ENCODE data around the gene TMEM182.

TMEM182 gene

DNA sequence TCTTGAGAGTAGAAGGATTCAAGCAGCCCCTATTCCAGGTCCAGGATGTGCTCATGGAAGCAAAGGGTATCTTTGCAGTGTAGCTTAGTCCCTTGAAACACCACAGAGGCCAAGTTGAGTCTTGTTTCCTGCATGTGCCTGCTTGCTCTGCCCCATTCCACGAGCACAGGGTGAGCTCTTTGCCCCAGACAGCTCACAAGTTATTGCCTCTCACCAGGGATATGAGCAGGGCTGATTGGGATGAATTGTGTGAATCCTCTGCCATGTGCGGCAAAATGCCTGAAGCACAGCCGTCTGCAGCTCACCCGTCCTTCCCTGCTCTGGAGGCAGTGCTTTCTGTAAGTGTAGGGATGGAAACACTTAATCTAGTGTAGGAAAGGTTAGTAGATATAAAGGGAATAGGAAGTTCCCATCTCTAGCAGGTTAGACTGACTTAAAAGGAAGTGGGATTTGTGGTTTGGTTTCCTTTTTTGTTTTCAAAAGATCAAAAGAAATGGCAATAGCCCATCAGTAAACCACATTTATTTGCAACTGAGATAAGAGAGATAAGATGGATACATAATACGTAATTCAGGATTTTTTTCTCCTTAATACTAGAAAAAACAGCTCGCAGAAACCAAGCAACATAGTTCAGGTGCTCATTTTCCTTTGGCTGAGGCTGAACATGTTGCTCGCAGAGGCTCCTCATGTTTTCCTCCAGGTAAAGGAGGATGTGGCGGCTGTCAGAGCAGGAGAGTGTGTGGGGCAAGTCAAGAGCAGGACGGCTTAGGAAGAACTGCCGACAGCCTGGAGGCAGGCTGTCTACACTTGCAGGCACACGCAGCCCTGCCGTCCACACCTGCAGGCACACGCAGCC lies 41.4 kb downstream of the TMEM182 start:
- DNase-seq = no peak

DNA sequence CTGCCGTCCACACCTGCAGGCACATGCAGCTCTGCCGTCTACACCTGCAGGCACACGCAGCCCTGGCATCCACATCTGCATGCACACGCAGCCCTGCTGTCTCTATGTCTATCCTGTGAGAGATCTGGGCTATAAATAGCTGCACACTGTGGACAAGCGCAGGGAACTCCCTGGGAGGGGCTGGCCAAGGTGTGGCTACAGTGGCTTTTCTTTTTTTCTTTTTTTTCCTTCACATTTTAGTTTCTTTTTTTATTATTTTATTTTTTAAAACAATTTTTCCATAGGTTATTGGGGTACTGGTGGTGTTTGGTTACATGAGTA lies 42.0 kb downstream of the TMEM182 start:
- DNase-seq = no peak

DNA sequence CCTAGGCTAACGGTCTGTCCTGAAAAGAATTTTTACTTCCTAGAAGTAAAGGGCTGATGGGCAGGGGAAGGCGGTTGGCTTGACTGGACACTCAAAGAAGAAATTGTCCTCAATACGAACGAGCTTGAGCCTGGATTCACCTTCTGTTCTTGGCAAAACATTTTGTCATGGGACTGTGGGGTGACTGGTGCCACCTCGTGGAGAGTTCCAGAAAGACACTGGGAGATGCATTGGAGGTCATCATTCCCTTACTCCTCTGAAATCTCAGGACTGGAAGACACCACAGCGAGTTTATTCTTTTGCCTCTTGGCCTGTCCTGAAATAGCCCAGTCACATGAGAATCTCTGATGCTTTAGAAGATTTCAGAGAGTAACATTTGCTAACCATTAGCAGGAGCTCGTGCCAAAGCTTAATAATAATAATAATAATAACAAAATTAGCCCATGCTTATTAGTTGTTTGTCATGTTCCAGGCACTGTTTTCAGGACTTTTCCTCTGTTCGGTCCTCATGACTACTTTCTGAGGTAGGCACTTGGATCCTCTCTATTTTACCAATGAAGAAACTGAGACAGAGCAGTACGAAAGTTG lies 44.5 kb downstream of the TMEM182 start:
- DNase-seq = peak; percentile 24

DNA sequence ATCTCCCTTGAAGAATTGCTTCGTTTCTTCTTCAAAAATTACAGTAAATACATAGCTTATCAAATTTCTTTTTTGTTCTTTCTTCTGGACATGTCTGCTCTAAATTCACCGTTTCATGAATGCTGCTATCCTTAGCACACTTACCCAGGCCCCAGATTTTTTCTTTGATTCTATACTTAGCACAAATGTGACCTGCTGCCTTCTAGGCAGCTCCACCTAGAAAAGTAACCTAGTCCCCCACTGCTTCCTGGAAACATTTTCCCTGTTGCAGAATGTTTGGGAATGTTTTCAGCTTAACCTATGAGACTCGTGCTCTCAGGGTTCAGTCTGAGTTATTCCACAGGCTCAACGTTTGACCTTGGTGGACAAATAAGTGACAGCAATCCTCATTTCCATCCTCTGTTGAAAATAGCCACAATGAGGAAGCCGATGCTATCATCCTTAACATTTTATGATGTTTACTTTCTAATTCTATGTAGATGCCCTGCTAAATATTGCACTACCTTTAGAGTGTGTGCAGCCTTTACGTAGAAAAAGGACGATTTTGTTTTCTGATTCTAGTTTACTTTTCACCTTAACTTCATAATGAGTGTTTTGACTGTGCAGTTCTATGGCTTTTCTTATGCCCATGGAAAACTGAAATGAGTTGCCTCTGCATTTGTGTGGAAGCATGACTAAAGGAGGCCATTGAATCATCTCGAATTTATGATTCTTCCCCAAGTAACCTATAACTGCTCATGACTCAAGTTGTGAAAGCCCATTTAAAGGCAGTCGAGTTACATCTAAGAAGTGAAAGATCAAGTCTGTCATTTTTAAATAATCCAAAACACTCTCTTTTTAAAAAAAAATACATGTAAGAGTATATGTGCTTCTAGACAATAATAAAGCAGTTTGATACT lies 47.7 kb downstream of the TMEM182 start:
- no peak for DNase-seq

DNA sequence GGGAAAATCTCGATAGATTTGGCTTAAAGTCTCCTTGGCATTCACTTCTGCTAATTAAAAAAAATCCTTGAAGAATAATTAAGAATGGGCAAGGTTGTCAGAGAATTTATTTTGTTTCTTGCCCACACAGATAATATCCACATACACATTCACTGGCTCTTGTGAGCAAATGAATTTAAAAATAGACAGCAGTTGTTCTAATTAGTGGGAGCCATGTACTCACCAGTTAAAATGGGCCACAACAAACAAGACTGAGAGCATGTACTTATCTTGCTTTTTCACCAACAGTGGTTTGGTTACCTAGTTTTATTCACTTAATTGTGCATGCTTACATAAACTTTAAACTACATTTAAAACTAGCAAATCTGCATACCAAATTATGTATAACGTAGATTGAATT lies 53.5 kb downstream of the TMEM182 start:
- DNase-seq = no peak

DNA sequence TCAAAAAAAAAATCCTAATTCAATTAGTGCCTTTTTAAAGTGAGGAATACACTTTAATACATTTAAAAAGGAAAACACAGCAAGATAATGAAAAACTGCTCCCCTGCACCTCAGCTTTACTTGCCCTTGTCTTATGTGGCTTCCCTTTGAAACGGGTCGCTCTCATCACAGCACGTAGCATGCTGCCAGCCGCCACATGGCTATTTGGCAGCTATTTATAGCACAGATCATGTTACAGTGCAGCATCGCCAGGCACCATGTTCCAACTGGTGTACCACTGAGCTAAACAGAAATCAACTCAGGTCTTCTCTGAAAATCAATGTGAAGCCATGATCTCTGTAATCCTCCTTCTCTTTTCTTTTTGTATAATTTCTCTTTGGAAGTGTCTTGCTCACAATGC lies 65.1 kb downstream of the TMEM182 start:
- no peak for DNase-seq

DNA sequence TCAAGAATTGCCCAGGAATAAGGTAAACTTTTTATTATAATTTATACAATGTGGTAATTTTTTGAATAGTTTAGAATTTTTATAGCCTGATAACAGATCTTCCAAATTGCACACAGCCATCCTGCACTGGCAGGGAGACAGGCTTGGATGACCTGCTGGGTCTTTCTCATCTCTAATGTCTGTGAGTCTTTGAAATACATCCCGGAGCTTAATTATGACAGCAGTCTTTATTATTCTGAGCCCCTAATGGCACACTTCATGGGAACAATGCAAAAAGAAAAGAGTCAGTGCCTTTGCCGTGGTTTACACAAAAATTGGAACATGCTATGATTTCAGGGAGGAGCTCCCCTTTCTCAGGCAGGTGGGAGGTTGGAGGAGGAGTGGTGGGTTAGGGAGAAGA lies 71.0 kb downstream of the TMEM182 start:
- no peak for DNase-seq

DNA sequence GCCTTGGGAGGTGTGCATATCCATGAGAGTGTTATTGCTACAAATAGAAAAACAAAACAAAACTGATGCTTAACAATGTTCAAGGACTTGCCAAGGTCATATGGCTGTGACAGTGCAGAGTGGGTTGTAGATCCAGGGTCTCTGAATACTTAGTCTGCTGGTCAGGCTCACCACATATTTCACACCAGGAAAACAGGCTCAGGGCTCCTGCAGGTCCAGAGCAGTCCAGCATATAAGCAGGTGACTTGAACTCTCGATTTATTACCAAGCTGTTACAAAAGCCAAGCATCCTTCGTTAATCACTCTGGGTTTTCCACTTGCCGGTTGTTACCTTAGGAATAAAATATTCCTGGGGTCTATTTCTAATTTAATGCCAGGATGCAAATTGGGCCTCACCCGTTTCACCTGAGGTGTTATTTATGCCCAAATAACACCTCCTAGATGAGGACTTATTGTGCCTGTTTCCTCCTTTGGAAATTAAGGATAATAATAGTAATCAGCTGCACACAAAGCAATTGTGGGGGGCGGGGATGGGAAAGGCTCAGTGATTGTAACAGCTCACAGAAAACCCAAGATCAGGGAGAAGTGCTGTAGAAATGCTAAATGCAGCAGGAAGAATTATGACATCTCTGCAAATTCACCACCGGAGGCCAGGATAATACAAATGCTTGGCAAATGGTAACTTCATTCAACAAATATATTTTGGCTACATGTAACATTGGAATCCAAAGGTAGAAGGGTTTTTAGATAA lies 72.9 kb downstream of the TMEM182 start:
- no peak for DNase-seq

DNA sequence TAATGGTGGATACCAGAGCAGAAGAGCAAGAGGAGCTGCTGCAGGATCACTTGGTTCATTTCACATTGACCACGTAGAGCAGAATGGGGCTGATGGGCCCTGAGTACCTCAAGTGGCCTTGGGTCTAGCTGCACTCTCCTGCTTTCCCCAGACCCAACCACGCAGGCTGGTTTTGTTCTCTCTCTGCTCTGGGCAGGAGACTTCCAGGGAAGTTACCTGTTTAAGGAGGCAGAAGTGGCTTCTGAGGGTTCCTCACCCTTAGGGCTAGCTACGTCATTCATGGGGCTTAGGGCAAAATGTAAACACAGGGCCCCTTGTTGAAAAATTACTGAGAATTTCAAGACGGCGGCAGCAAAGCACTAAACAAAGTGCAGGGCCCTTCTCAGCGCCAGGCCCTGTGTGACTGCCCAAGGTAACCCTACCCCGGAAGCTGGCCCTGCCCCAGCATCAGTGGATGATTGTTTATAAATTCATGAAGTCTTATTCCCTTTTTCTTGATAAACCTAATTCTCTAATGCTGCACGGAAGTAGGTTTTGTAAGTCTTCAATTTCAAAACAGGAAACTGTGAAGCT lies 75.9 kb downstream of the TMEM182 start:
- DNase-seq = no peak

DNA sequence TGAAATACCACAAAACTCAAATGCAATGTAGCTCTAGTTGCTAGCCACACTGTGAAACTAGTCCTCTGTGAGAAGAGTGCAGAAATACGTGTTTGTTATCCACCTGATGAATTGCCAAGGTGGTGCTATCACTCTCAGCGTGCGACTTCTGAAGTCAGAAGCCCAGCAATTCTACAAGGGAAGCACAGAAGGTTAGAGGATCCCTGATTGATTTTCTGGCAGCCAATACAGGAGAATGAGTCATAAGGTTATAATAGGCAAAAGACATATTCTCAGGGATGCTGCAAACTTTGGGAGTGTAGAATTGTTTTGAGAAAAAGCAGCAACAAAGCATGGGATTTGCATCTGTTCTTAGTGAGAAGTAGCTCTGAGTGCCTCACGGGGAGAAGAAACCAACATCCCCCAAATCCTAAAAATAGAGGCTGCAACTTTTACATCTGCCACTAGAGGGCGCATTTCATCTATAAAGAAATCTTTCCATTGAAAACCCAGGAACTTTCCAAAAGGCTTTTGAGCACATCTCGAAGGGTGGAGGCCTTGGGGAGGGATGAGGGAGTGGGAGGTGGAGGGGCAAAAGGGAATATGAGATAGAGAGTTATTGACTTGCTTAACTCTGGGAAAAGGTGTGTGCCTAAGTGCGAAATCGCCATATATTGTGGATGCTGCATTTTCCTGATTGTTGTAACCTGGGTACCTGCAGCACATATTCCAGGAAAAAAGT lies 78.0 kb downstream of the TMEM182 start:
- DNase-seq = peak; percentile 8

DNA sequence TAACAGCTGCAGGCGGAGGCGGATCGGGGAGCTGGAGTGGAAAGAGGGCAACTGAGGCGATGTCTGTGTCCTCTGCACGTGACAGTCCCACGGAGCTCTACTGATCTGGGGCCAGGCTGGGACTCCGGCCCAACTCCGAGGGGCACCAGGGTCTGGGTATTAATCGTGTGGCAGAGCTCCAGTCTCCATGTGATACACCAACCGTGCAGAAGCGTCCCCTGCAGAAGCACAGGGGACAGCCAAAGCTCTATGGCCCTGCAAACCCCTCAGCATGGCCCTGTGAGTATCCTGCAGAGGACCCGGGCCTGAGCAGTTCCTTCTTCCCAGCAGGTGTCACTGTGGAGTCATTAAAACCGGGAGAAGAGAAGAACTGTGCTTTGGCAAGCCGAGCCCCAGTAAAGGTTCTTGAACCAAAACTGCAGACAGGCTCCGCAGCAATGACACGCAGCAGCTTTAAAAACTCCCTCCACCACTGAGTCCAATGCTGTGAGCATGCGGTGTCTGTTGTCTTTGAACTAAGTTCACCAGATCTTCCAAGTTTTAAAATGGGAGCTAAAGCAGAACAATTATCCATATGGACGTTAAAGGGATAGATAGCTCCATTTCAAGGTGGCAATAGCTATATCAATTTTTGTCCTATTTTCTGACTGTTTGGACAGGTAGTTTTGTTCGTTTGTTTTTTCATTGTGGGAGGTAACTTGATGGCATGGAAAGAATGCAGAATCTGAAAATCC lies 79.4 kb downstream of the TMEM182 start:
- peak; percentile 28 for DNase-seq

DNA sequence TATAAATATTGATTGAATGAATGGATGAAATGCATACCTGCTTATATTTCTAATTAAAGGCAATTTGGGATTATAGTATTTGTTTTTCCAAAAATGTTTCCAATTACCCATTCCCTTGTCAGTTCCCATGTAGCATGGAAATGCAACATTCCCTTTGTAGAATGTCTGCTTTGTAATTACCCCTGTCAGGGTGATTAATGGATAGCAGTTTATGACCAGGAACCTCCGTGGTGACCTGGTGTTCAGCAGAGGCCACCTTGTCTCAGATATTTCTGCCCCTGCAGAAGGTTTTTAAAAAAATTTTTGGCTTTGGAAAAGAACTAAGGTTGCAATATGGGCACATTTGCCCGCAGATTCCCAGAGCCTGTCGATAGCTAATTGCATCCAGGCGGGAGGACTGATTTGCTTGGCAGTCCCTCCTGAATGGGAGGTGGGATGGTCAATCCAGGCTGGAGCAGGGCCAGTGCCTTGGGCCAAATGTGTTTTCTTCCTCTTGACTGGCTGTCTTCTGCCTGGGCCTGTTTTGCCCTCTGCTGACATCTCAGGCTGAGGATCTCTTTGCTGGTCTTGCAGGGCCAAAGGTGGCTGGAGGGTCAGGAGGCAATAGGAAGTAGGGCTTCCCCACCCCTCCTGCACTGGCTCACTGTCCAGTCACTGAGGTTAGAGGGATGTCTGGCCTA lies 82.1 kb downstream of the TMEM182 start:
- DNase-seq = no peak

DNA sequence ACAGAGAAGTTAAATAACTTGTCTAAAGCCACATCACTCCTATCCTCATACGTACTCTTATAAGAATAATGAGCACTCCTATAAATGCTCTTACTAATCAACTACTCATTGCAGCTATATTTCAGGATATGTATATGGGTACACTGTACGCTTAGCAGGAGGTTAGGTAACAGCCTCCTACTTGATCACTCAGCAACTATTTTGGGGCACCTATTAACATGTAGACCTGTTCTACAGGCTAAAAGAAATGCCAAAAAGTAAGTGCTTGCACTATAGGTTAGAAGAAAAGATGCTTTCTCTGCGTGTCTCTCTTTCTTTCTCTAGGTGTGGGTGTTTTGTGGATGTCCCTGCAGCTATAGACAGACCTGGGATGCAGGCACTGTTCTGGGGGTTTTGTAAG lies 83.1 kb downstream of the TMEM182 start:
- DNase-seq = no peak

DNA sequence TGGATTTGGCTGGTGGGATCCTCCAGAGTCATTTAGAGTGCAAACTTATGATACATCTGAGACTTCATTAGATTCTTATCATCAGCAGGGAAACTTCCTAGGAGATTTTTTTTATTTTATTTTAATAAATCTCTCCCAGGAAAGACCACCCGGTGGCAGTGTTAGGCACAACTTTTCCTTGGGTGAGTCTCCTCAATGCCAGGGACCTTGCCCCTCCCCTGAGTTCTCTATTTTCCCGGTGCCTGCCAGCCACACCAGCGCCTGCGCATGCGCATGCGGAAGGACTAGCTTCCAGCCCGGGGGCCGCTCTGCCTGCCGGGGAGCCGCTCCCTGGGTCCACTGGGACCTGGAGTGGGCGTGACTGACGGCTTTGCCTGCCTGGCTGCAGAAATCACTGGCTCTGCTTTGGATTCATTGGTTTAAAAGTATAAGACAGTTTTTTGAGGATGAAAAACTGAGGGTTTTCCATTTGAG lies 86.6 kb downstream of the TMEM182 start:
- DNase-seq = peak; percentile 70

DNA sequence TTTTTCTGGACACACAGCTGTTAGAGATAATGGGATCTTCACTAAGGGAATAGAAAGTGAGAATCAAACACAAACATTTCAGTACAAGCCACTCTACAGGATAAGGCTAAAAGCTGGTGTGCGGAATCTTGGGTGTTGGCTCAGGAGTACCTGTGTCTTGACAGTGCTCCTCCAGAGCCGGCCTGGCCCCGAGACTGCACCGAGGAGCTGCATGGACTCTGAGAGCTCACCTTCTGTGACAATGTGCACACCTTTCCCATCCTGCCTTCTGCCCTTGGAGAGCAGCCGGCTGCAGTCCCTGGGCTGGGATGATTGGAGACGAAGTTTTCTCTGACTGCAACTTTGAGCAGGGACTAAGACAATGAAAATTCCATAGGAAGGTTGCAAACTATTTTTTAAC lies 89.1 kb downstream of the TMEM182 start:
- no peak for DNase-seq

DNA sequence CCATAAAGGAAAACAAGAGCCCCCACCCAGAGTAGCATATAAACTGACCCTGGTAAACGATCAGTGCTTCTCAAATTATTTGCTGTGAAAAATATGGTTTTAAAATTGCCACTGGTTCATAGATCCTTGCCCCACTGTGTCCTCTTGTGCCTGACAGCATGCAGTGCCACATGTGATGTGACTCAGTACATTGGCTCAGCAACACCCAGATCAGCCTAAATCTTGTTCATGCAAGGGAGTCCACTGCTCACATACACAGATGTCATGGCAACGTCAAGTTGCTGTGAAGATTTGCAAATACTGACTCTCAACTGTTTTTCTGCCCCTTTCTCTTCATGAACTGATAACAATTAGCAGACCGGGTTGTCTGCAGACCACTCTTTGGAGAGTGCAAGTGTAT lies 91.0 kb downstream of the TMEM182 start:
- DNase-seq = no peak

Data from NCI-H226 (cell line).